Measurements from ENCODE around the gene PPM1A.

DNA sequence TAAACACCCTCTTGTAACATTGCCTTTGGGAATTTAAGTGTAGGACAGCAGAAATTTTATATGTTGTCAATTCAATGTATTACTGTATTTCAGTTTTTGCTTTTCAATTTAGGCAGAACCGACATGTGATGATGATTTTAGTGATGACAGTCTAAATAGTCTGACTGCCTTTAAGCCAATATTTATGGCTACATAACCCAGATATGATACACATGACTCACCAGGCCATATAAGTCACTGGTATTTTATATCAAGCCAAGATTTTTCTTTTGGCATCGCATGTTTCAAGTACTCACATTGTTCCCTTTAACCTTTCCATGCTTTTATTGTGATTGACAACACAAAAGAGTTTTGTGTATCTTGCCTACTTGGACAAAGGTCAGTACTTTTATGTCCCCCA, 13.6 kb upstream of the PPM1A start:
- TF ChIP-seq CTCF (IDR thresholded peaks at IDR 0.05), result no peak
- no peak for TF ChIP-seq EZH2 (IDR thresholded peaks at IDR 0.05; ENCODE audit: borderline replicate concordance, insufficient read depth, low read depth, low read length, poor library complexity, severe bottlenecking)

Data from B cell (primary cell).